ENCODE data around the gene NGEF.
A peak's percentile ranks its signal among the peaks of the same experiment; 100 is the strongest.
"Not testable (repeated sequence)": the region's sequence is repeated elsewhere in the genome, so short reads cannot be mapped to it uniquely, and the experiment has no call there.

The NGEF gene

DNA sequence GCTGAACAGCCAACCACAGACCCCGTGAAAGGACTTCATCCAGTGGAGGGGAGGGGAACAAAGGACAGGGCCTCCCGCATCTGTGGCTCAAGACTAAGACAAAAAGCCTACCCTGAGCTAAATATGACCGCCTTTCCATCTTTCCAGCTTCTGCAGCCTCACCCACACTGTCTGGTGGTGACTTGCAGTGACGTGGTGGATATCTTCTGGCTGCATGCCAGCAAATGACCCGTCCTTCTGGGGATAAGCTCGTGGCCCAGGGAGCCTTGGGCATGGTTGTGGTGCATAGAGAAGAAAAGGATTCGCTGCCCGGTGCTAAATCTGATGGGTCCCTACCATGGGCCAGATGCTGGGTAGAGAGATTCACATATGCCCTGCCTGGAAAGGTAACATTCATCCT lies 8.7 kb upstream of the NGEF start:
- Histone ChIP-seq H3K27ac (no peak overlapping the region), H3K4me3 (no peak overlapping the region)
- no peak for DNase-seq (ENCODE audit: low spot score)
- TF ChIP-seq, protein P1, sequence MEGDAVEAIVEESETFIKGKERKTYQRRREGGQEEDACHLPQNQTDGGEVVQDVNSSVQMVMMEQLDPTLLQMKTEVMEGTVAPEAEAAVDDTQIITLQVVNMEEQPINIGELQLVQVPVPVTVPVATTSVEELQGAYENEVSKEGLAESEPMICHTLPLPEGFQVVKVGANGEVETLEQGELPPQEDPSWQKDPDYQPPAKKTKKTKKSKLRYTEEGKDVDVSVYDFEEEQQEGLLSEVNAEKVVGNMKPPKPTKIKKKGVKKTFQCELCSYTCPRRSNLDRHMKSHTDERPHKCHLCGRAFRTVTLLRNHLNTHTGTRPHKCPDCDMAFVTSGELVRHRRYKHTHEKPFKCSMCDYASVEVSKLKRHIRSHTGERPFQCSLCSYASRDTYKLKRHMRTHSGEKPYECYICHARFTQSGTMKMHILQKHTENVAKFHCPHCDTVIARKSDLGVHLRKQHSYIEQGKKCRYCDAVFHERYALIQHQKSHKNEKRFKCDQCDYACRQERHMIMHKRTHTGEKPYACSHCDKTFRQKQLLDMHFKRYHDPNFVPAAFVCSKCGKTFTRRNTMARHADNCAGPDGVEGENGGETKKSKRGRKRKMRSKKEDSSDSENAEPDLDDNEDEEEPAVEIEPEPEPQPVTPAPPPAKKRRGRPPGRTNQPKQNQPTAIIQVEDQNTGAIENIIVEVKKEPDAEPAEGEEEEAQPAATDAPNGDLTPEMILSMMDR (IDR thresholded peaks at IDR 0.05), result no peak

DNA sequence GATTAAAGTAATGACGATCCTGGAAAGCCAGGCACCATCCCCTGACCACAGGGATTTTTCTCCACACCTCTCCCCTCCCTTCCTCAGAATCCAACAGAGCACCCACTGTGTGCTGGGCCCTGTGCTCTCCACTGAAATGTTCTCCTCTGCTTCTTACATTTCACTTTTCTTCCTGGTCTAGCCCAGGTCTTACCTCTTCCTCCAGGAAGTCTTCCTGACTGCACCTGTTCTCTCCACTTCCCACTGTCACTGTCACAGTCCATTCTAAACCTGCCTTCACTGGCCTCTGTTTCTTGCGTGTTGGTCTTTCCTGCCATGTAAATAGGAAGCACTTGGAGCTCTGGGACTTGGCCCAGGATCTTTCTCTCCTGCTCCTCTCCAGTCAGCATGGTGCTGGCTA lies 7.4 kb upstream of the NGEF start:
- H3K27ac ChIP-seq, result no peak overlapping the region

DNA sequence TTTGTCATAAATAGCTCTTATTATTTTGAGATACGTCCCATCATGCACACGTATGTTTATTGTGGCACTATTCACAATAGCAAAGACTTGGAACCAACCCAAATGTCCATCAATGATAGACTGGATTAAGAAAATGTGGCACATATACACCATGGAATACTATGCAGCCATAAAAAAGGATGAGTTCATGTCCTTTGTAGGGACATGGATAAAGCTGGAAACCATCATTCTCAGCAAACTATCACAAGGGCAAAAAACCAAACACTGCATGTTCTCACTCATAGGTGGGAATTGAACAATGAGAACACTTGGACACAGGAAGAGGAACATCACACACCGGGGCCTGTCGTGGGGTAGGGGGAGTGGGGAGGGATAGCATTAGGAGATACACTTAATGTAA lies 6.6 kb upstream of the NGEF start:
- not testable (repeated sequence) for H3K4me3 ChIP-seq; H3K27ac ChIP-seq; DNase-seq (ENCODE audit: low spot score)

More for the DNA sequence above, 7.4 kb upstream of the NGEF start:
- no peak for DNase-seq (ENCODE audit: low spot score)
- no peak overlapping the region for H3K4me3 ChIP-seq
- TF ChIP-seq, protein P1 (IDR thresholded peaks at IDR 0.05), result no peak

DNA sequence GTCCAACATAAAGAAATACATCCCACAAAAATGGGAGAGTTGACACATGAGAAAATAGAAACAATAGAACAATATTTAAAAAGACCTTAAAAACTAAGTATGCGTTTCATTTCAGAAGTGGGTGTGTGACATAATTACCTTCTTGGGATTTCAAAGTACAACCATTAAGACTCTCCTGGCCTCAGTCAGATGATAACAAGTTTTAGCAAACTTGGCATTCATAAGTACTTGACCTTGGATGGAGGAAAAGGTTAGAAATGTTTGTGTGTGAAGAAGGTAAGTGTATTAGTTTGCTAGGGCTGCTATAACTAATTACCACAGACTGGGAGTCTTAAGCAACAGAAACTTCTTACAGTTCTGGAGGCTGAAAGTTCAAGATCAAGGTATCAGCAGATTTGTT lies 4.9 kb upstream of the NGEF start:
- no peak for DNase-seq (ENCODE audit: low spot score)
- TF ChIP-seq, protein P1 (IDR thresholded peaks at IDR 0.05), result no peak
- Histone ChIP-seq H3K4me3 (no peak overlapping the region), H3K27ac (no peak overlapping the region)

DNA sequence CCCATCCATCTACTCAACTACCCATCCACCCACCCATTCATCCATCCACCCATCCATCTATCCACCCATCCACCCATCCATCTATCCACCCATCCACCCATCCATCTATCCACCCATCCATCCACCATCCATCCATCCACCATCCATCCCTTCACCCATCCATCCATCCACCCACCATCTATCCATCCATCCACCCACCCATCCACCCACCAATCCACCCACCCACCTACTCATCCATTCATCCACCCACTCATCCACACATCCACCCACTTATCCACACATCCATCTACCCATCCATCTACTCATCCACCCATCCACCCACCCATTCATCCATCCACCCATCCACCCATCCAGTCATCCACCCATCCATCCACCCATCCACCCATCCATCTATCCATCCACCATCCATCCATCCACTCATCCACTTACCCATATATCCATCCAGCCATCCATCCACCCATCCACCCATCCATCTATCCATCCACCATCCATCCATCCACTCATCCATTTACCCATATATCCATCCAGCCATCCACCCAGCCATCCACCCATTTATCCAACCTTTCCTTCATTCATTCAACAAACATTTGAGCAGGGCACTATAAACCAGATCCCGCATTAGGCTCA lies 2.1 kb upstream of the NGEF start:
- peak; percentile 5 for DNase-seq (ENCODE audit: low spot score)
- TF ChIP-seq, protein P1 (IDR thresholded peaks at IDR 0.05), result no peak
- Histone ChIP-seq H3K4me3 (no peak overlapping the region), H3K27ac (no peak overlapping the region)

DNA sequence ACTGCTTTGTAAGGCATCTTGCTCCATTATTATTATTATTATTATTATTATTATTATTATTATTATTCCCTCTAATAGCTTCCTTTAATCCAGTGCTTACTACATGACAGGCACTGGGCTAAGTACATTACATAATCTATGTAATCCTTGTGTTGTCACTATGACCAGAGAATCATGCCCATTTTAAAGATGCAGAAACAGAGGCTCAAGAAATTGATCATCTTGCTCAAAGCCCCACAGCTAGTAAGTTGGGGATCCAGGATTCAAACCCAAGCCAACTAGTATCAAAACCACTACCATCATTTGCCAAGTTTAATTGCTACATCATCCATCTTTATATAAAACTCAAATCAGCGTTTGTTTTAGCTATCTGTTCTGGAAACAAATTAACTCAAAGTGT lies 594 bp upstream of the NGEF start:
- no peak overlapping the region for H3K27ac ChIP-seq
- H3K4me3 ChIP-seq, result no peak overlapping the region
- TF ChIP-seq, protein P1 (IDR thresholded peaks at IDR 0.05), result no peak
- no peak for DNase-seq (ENCODE audit: low spot score)

DNA sequence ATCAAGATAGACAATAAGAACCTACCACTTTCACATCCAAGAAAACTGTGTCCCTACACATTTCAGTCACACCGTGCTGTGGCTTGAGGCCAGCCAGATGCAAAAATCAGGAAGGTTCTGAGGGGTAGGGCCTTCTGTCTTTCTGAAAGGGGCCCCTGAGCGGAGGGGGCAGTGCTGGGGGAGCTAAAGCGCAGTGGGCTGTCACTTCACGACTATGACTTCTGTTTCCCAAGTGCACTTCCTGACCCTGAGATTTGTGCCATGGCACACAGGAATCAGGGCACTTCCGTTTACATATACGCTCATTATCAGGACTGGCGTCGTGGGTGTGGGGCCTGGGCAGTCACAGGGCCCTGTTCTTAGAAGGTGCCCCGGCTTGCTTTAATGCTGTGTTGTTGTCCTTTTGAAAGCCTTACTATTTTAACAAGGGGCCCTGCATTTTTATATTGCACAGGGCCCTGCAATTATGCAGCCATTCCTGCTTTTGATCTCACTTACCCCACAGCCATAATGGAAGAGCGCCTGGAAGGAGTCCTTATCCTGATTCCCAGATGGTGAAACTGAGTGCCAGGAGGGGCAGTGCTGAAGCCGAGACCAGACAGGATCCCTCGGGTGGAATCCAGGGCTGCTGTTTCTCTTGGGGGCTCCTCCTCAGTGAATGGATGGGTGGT lies 620 bp downstream of the NGEF start:
- TF ChIP-seq, protein P1 (IDR thresholded peaks at IDR 0.05), result no peak
- DNase-seq (ENCODE audit: low spot score), result peak; percentile 50
- Histone ChIP-seq H3K4me3 (no peak overlapping the region), H3K27ac (no peak overlapping the region)

All from coronary artery (tissue), 2 donors.